GM21723 (cell line): ENCODE results near the gene HTR1D.

ENCODE experiments used
- ATAC-seq: cut with Tn5 transposase; IDR thresholded peaks from one replicate; pipeline ENCODE4 v1.9.1; 2021; ENCODE audit warnings: mild to moderate bottlenecking, moderate library complexity; ENCODE audit not compliant: unreplicated experiment

HTR1D gene

GRCh38 chr1:23156940-23157339 is 60.4 kb downstream of the HTR1D start:
- ATAC-seq = no peak

- ATAC-seq = no peak
Observed at GRCh38 chr1:23152966-23153684, 64.2 kb downstream of the HTR1D start.

- no peak for ATAC-seq
Observed at GRCh38 chr1:23150742-23151141, 66.6 kb downstream of the HTR1D start.

- ATAC-seq = no peak
Observed at GRCh38 chr1:23150125-23150524, 67.2 kb downstream of the HTR1D start.

GRCh38 chr1:23149114-23149513 is 68.2 kb downstream of the HTR1D start:
- no peak for ATAC-seq

GRCh38 chr1:23148084-23148483 is 69.2 kb downstream of the HTR1D start:
- ATAC-seq = no peak
